Measurements from ENCODE around the gene GPR87.

GRCh38 chr3:151330379-151330778 is 13.8 kb upstream of the GPR87 start:
- TF ChIP-seq CTCF (conservative IDR thresholded peaks at IDR 0.05 in 1 of 2, IDR thresholded peaks at IDR 0.05 in 1 of 2; ENCODE audit: low read depth in 1 of 2, low read length in 2 of 2) (no peak), EZH2 (IDR thresholded peaks at IDR 0.05; ENCODE audit: low read length, missing control alignments) (no peak)
